ENCODE data around the gene B3GNT8.
A peak's percentile ranks its signal among the peaks of the same experiment; 100 is the strongest.

The B3GNT8 gene

GRCh38 chr19:41424335-41425173 lies 2.6 kb downstream of the B3GNT8 start:
- H3K27ac ChIP-seq, result peak overlapping the region; percentile 96
- TF ChIP-seq, protein P1, sequence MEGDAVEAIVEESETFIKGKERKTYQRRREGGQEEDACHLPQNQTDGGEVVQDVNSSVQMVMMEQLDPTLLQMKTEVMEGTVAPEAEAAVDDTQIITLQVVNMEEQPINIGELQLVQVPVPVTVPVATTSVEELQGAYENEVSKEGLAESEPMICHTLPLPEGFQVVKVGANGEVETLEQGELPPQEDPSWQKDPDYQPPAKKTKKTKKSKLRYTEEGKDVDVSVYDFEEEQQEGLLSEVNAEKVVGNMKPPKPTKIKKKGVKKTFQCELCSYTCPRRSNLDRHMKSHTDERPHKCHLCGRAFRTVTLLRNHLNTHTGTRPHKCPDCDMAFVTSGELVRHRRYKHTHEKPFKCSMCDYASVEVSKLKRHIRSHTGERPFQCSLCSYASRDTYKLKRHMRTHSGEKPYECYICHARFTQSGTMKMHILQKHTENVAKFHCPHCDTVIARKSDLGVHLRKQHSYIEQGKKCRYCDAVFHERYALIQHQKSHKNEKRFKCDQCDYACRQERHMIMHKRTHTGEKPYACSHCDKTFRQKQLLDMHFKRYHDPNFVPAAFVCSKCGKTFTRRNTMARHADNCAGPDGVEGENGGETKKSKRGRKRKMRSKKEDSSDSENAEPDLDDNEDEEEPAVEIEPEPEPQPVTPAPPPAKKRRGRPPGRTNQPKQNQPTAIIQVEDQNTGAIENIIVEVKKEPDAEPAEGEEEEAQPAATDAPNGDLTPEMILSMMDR (conservative IDR thresholded peaks at IDR 0.05; ENCODE audit: low read depth), result no peak
- no peak for DNase-seq (ENCODE audit: low spot score)
- ChIA-PET POLR2A (ENCODE audit: low non-redundant PET) (no interaction called here), CTCF (interaction anchor here (0.6 kb wide), 3 partner anchors 15 to 103 kb away, joined by 3 read pairs; no protein-coding TSS in a partner anchor)

- H3K27ac ChIP-seq, result peak overlapping the region; percentile 96
- DNase-seq (ENCODE audit: low spot score), result no peak
- ChIA-PET POLR2A (ENCODE audit: low non-redundant PET) (no interaction called here), CTCF (interaction anchor here (0.6 kb wide), 1 partner anchor 461 kb away, joined by 4 read pairs; no protein-coding TSS in a partner anchor)
- TF ChIP-seq, protein P1 (conservative IDR thresholded peaks at IDR 0.05; ENCODE audit: low read depth), result no peak
Measured at GRCh38 chr19:41422955-41423354, 4.2 kb downstream of the B3GNT8 start.

- ChIA-PET CTCF (interaction anchor here (0.6 kb wide), 1 partner anchor 460 kb away, joined by 4 read pairs; no protein-coding TSS in a partner anchor), POLR2A (ENCODE audit: low non-redundant PET) (no interaction called here)
- TF ChIP-seq, protein P1 (conservative IDR thresholded peaks at IDR 0.05; ENCODE audit: low read depth), result no peak
- H3K27ac ChIP-seq, result no peak overlapping the region; the same call in 1 of the 2 replicates
- DNase-seq (ENCODE audit: low spot score), result no peak
Measured at GRCh38 chr19:41422456-41422855, 4.7 kb downstream of the B3GNT8 start.

GRCh38 chr19:41421973-41422372 lies 5.2 kb downstream of the B3GNT8 start:
- no peak overlapping the region for H3K27ac ChIP-seq
- no peak for DNase-seq (ENCODE audit: low spot score)
- POLR2A ChIA-PET (ENCODE audit: low non-redundant PET), result no interaction called here
- TF ChIP-seq, protein P1 (conservative IDR thresholded peaks at IDR 0.05; ENCODE audit: low read depth), result no peak
- CTCF ChIA-PET, result no interaction called here

GRCh38 chr19:41421314-41421713 lies 5.9 kb downstream of the B3GNT8 start:
- no peak overlapping the region for H3K27ac ChIP-seq
- CTCF ChIA-PET, result interaction anchor here (0.9 kb wide), 1 partner anchor 15 kb away, joined by 3 read pairs; no protein-coding TSS in a partner anchor
- no peak for DNase-seq (ENCODE audit: low spot score)
- TF ChIP-seq, protein P1 (conservative IDR thresholded peaks at IDR 0.05; ENCODE audit: low read depth), result no peak
- POLR2A ChIA-PET (ENCODE audit: low non-redundant PET), result no interaction called here

- H3K27ac ChIP-seq, result no peak overlapping the region
- ChIA-PET POLR2A (ENCODE audit: low non-redundant PET) (no interaction called here), CTCF (interaction anchor here (0.6 to 0.9 kb wide), 2 partner anchors 16 to 84 kb away, joined by 3 read pairs; no protein-coding TSS in a partner anchor)
- TF ChIP-seq, protein P1 (conservative IDR thresholded peaks at IDR 0.05; ENCODE audit: low read depth), result no peak
- DNase-seq (ENCODE audit: low spot score), result no peak
Measured at GRCh38 chr19:41420101-41420880, 6.9 kb downstream of the B3GNT8 start.
